HepG2 (cell line): ENCODE data around the gene ZNF584. TPM values are rescaled to one million over a fixed set of nuclear protein-coding genes. Genes with fewer than 3 reads are reported as not detected.

Source experiments
- ATAC-seq: fragments of 200-7000 bp; cut with Tn5 transposase; 3 replicates; pipeline ENCODE4 v1.9.1; 2020; ENCODE audit warnings: mild to moderate bottlenecking, moderate library complexity
- BruUV-seq: library from RNA; stranded (reverse); fragments of 400-500 nt; replicated peaks from 2 replicates; lab custom pipeline; 2021; lab: Mats Ljungman, UMichigan
- CTCF ChIA-PET: fragments of 300-600 bp; formaldehyde crosslinking; extraction: SDS; loops from one replicate; lab custom pipeline; 2021; ENCODE audit warnings: low total read pairs, inconsistent platforms, low intra/inter-chr PET ratio; lab: Yijun Ruan, JAX
- POLR2A ChIA-PET: fragments of 350-600 bp; sonication (Branson Sonifier 250); formaldehyde crosslinking; loops from one replicate; lab custom pipeline; 2020; ENCODE audit warnings: antibody characterized with exemption, inconsistent platforms; lab: Yijun Ruan, JAX
- DNase-seq: peaks from one replicate; pipeline ENCODE4 v3.0.0-alpha.2; 2015; ENCODE audit warnings: low spot score
- FAIRE-seq: peaks from 3 replicates; lab custom pipeline; 2011; peaks lifted over from hg19 to GRCh38; lab: Jason Lieb, UNC
- H2AFZ ChIP-seq: one replicate; pipeline ENCODE4 v1.6.1; 2011; ENCODE audit warnings: low read length, inconsistent platforms
- H3K27ac ChIP-seq: fragments of 300-600 bp; 3 replicates; pipeline ENCODE4 v1.8.0; 2011; ENCODE audit warnings: mixed run types, mild to moderate bottlenecking, mixed read lengths, low read length, inconsistent platforms; ENCODE audit not compliant: insufficient read depth; ENCODE audit errors: extremely low read length
- H3K27me3 ChIP-seq, 2 experiments: fragments of 200-600 bp in 1 of 2; 2 replicates in 1 of 2; 3 replicates in 1 of 2; pipeline versions ENCODE4 v1.6.0 to v1.8.0; 2011; ENCODE audit warnings: low read length in 2 of 2, mild to moderate bottlenecking in 2 of 2, moderate library complexity in 2 of 2, inconsistent platforms in 1 of 2; ENCODE audit not compliant: insufficient read depth in 2 of 2, control insufficient read depth in 1 of 2
- H3K36me3 ChIP-seq, 2 experiments: fragments of 200-600 bp in 1 of 2; replicated peaks in 1 of 2; 2 replicates in 1 of 2; 3 replicates in 1 of 2; pipeline versions ENCODE4 v1.5.1 to v1.8.0; 2011; ENCODE audit warnings: low read length in 2 of 2, inconsistent platforms in 1 of 2; ENCODE audit not compliant: insufficient read depth in 2 of 2, control insufficient read depth in 1 of 2
- H3K4me1 ChIP-seq: 2 replicates; pipeline ENCODE4 v1.5.1; 2012; ENCODE audit warnings: low read length, inconsistent platforms; ENCODE audit not compliant: insufficient read depth
- H3K4me2 ChIP-seq: 2 replicates; pipeline ENCODE4 v1.6.0; 2011; ENCODE audit warnings: low read depth, low read length, inconsistent platforms
- H3K4me3 ChIP-seq, 3 experiments: fragments of 200-600 bp in 1 of 3; sonication (generic), shearing (Covaris generic) in 1 of 3; replicated peaks in 1 of 3; 2 replicates each; pipeline ENCODE4 v1.5.1; 2011 to 2016; ENCODE audit warnings: low read length in 3 of 3, inconsistent platforms in 2 of 3, low read depth in 2 of 3, mild to moderate bottlenecking in 2 of 3, control low read depth in 1 of 3, mixed read lengths in 1 of 3; ENCODE audit not compliant: insufficient read depth in 1 of 3
- H3K79me2 ChIP-seq: one replicate; pipeline ENCODE4 v1.6.1; 2011; ENCODE audit warnings: low read length, inconsistent platforms; ENCODE audit not compliant: insufficient read depth
- H3K9ac ChIP-seq: 2 replicates; pipeline ENCODE4 v1.6.0; 2011; ENCODE audit warnings: mild to moderate bottlenecking, low read depth, low read length, inconsistent platforms; ENCODE audit not compliant: insufficient read depth
- H3K9me3 ChIP-seq: 2 replicates; pipeline ENCODE4 v1.5.1; 2012; ENCODE audit warnings: mild to moderate bottlenecking, low read length
- H4K20me1 ChIP-seq: 2 replicates; pipeline ENCODE4 v1.6.0; 2011; ENCODE audit warnings: inconsistent platforms, mild to moderate bottlenecking, low read length, moderate library complexity; ENCODE audit not compliant: insufficient read depth
- EP300 ChIP-seq, 3 experiments: sonication (generic) in 1 of 3; formaldehyde crosslinking in 1 of 3; IDR thresholded peaks; 2 replicates each; pipeline versions ENCODE4 v1.5.1 to v1.6.1; 2011 to 2020; ENCODE audit warnings: low read depth in 2 of 3, low read length in 2 of 3, borderline replicate concordance in 1 of 3, improper control_type of control experiment in 1 of 3, mild to moderate bottlenecking in 1 of 3, missing genetic modification reagents in 1 of 3, moderate library complexity in 1 of 3
- PHF5A ChIP-seq: IDR thresholded peaks from one replicate; pipeline ENCODE4 v1.6.1; 2018; ENCODE audit warnings: low read depth, missing genetic modification reagents; ENCODE audit not compliant: unreplicated experiment
- ZNF713 ChIP-seq: sonication (generic); formaldehyde crosslinking; IDR thresholded peaks from 2 replicates; pipeline ENCODE4 v1.4.0; 2020; ENCODE audit warnings: mild to moderate bottlenecking, missing genetic modification reagents
- WGBS: methylation state at CpG from one replicate; pipeline ENCODE4 v1.1.6; 2017; ENCODE audit warnings: low lambda C conversion rate; 5-methylcytosine and 5-hydroxymethylcytosine counted together
- in situ Hi-C: cut with HindIII; loops from 2 replicates; pipeline ENCODE4 v1.10.0; 2017; ENCODE audit warnings: low pct_unique_long_range_greater_than_20kb; ENCODE audit not compliant: extremely low pct_ligation_motif_present
- intact Hi-C: fragments of 100-400 bp; cut with micrococcal nuclease; formaldehyde crosslinking; loops from one replicate; pipeline ENCODE4 v1.10.0; 2022; ENCODE audit not compliant: unreplicated experiment
- polyA plus RNA-seq, 8 experiments: library from polyadenylated mRNA; depleted of rRNA in 3 of 8; stranded (reverse) in 7 of 8; unstranded in 1 of 8; fragments of >200 nt; fragmentation: Illumina TruSeq in 4 of 8; extraction: Trizol in 4 of 8; gene quantifications; 2 replicates each; pipeline versions ENCODE4 v1.2.1 to v1.2.3, GENCODE V29; 2011 to 2016; ENCODE audit warnings: low read depth in 4 of 8, missing spikeins in 1 of 8, mixed read lengths in 1 of 8; ENCODE audit not compliant: insufficient read depth in 1 of 8
- total RNA-seq, 5 experiments: library from RNA; depleted of rRNA; stranded (reverse); fragments of >200 nt; fragmentation: Illumina TruSeq; extraction: Trizol; gene quantifications; 2 replicates each; pipeline ENCODE4 v1.2.3, GENCODE V29; 2016; ENCODE audit warnings: low read depth in 1 of 5
- TF ChIP-seq, protein P1 (sequence below): sonication (generic); formaldehyde crosslinking; IDR thresholded peaks from 2 replicates; pipeline ENCODE4 v1.4.0; 2020; ENCODE audit warnings: missing genetic modification reagents
- TF ChIP-seq, protein P2 (sequence below): sonication (generic); formaldehyde crosslinking; IDR thresholded peaks from 2 replicates; pipeline ENCODE4 v1.4.0; 2020; ENCODE audit warnings: mild to moderate bottlenecking, missing genetic modification reagents
- TF ChIP-seq, protein P3 (sequence below): sonication (generic); formaldehyde crosslinking; IDR thresholded peaks from 2 replicates; pipeline ENCODE4 v1.8.1; 2023; ENCODE audit warnings: mild to moderate bottlenecking, missing genetic modification reagents

ZNF584 gene
- total and polyA plus RNA-seq, 2 of the 13 experiments (the other 11 are each of a cell fraction or from before 2014, with no cell fraction given): 2.4 to 7.0 TPM

DNA sequence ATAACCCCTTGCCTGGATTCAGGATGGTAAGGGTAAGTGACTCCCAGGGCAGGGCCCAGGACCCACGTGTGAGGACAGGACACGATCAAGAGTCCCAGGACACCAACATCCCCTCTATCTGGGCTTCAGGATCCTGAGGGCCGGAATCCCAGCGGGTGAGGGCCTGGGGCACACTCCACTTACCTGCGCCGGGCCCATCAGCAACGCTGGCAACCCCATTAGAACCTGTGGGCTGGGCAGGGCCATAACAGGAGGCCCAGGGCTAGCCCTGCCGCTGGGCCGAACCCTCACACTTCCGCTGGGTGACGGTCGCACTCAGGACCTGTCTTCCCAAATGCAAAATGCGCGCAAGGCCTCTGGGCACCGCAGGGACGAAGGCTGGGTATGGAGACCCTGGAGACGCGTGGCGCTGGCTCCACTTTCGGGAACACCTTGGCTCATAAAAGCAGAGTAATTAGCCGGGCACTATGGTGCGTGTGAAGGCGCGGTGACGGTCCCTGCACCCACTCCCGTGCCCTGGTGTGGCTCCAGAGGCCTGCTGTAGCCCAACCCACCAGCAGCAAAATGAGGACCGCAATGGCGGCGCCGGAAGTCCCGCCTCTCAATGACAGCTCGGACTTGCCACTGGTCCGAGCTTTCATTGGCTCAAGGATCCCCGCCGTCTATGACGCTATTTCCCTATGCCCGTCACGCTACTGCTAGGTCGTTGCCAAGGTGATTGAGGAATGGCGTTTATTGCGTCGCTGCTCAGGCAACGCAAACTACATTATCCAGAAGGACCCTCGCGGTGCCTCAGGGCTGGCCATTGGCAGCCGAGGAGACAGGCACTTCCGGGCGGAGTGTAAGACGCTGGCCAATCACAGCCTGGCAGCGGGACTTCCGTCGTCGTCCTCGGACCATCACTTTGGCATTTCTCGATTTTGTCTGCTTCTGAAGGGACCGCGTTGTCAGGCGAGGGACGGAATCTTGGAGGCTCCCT is 31.4 kb downstream of the ZNF584 start, which contains the start of gene ZNF132:
ZNF132 (minus strand) TSS at position 578 of the 979 bp plus-strand sequence; CDS start at position 246, 332 bp downstream.
- H3K9me3 ChIP-seq: no peaks in the 10 kb centered on the region
- CTCF ChIA-PET: no interaction called here
- no peak for TF ChIP-seq PHF5A
- no peak for TF ChIP-seq ZNF713
- TF ChIP-seq, protein P1, sequence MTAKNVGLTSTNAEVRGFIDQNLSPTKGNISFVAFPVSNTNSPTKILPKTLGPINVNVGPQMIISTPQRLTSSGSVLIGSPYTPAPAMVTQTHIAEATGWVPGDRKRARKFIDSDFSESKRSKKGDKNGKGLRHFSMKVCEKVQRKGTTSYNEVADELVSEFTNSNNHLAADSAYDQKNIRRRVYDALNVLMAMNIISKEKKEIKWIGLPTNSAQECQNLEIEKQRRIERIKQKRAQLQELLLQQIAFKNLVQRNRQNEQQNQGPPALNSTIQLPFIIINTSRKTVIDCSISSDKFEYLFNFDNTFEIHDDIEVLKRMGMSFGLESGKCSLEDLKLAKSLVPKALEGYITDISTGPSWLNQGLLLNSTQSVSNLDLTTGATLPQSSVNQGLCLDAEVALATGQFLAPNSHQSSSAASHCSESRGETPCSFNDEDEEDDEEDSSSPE: no peak
- TF ChIP-seq, protein P2, sequence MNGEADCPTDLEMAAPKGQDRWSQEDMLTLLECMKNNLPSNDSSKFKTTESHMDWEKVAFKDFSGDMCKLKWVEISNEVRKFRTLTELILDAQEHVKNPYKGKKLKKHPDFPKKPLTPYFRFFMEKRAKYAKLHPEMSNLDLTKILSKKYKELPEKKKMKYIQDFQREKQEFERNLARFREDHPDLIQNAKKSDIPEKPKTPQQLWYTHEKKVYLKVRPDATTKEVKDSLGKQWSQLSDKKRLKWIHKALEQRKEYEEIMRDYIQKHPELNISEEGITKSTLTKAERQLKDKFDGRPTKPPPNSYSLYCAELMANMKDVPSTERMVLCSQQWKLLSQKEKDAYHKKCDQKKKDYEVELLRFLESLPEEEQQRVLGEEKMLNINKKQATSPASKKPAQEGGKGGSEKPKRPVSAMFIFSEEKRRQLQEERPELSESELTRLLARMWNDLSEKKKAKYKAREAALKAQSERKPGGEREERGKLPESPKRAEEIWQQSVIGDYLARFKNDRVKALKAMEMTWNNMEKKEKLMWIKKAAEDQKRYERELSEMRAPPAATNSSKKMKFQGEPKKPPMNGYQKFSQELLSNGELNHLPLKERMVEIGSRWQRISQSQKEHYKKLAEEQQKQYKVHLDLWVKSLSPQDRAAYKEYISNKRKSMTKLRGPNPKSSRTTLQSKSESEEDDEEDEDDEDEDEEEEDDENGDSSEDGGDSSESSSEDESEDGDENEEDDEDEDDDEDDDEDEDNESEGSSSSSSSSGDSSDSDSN (CRISPR knock-in tag): no peak
- TF ChIP-seq, protein P3, sequence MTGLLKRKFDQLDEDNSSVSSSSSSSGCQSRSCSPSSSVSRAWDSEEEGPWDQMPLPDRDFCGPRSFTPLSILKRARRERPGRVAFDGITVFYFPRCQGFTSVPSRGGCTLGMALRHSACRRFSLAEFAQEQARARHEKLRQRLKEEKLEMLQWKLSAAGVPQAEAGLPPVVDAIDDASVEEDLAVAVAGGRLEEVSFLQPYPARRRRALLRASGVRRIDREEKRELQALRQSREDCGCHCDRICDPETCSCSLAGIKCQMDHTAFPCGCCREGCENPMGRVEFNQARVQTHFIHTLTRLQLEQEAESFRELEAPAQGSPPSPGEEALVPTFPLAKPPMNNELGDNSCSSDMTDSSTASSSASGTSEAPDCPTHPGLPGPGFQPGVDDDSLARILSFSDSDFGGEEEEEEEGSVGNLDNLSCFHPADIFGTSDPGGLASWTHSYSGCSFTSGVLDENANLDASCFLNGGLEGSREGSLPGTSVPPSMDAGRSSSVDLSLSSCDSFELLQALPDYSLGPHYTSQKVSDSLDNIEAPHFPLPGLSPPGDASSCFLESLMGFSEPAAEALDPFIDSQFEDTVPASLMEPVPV: no peak
- TF ChIP-seq EP300 (IDR thresholded peaks at IDR 0.05; ENCODE audit: low read depth in 2 of 2, low read length in 2 of 2): no peak
- no peak for TF ChIP-seq EP300 (CRISPR knock-in tag; IDR thresholded peaks at IDR 0.05; ENCODE audit: borderline replicate concordance)
- TF ChIP-seq, all 625 proteins: peak for 0
- Histone ChIP-seq H3K27ac (no peak within 1 kb of the TSS), H4K20me1 (no peaks in the 10 kb centered on the region), H3K79me2 (no peaks in the 10 kb centered on the region), H2AFZ (no peak within 1 kb of the TSS), H3K4me2 (no peak within 1 kb of the TSS), H3K4me3 (no peak within 1 kb of the TSS), H3K27me3 (no peaks in the 10 kb centered on the region), H3K9ac (no peak within 1 kb of the TSS), H3K36me3 (no peaks in the 10 kb centered on the region), H3K4me1 (no peaks in the 10 kb centered on the region)
- DNase-seq: no peak
- no TSS peak for BruUV-seq
- ATAC-seq: no peak
- FAIRE-seq: no peak
- 75% methylated on average over 45 of the region's 59 CpGs for WGBS
- in situ Hi-C loops: no loop called here
- POLR2A ChIA-PET: no interaction called here
- intact Hi-C loops: no loop called here
